GM19193 (cell line): ENCODE results near the gene ZNF548.

Experiments used
- POLR2A ChIP-seq: IDR thresholded peaks from 4 replicates; pipeline ENCODE4 v1.6.1; 2011; ENCODE audit not compliant: insufficient read depth, insufficient read length; ENCODE audit errors: extremely low read depth

Gene ZNF548

DNA sequence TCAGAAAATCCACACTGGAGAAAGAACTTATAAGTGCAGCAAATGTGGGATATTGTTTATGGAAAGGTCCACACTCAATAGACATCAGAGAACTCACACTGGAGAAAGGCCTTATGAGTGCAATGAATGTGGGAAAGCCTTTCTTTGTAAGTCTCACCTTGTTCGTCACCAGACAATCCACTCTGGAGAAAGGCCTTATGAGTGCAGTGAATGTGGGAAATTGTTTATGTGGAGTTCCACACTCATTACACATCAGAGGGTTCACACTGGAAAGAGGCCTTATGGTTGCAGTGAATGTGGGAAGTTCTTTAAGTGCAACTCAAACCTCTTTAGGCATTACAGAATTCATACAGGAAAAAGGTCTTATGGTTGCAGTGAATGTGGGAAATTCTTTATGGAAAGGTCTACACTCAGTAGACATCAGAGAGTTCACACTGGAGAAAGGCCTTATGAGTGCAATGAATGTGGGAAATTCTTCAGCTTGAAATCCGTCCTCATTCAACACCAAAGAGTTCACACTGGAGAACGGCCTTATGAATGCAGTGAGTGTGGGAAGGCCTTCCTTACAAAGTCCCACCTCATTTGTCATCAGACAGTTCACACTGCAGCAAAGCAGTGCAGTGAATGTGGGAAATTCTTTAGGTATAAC lies 12.0 kb upstream of the ZNF548 start:
- no peak for TF ChIP-seq POLR2A

DNA sequence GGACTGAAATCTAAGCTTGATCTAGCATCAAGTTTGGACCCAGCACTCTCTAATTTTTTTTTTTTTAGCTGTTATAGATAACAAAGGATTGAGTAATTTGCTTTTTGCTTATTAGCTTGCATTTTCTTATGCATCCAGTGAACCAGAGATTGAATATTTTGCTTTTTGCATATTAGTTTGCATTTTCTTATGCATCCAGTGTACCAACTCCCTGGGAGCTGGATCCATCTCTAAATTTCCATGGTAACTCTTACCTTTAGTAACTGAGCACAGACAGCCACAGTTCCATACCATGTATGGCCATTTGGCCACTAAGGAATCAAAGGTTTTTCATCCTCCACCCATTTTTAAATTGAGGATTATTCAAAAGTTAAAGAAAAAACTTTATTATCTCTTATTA lies 8.7 kb upstream of the ZNF548 start:
- TF ChIP-seq POLR2A = no peak

DNA sequence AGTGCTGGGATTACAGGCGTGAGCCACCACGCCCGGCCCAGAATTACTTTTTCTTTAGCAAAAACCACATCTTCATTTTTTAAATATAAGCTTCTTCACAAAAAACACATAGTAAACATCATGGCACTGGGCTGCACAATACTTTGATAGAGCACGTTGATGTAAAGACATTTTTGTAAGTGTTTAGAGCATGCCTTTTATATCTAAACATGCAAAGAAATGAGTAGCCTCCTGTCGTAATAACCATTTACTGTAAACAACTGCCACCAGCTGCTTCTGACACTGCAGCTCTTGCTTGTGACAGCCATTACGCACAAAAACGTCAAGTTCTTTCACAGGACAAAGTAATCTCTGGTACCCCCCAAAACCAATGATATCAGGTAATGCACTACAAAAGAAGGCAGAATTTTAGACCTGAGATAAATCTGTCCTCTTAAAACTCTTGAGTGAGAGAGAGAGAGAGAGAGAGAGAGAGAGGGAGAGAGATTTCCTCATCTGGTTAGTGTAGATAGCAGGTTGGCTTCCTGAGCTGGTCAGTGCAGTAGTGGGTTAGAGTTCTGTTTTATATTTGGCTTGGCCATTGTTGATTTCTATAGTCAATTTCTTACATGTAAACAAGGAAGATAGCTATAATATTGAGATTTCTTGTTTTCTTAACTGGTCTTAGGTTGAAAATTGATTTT lies 6.7 kb upstream of the ZNF548 start:
- TF ChIP-seq POLR2A = no peak

DNA sequence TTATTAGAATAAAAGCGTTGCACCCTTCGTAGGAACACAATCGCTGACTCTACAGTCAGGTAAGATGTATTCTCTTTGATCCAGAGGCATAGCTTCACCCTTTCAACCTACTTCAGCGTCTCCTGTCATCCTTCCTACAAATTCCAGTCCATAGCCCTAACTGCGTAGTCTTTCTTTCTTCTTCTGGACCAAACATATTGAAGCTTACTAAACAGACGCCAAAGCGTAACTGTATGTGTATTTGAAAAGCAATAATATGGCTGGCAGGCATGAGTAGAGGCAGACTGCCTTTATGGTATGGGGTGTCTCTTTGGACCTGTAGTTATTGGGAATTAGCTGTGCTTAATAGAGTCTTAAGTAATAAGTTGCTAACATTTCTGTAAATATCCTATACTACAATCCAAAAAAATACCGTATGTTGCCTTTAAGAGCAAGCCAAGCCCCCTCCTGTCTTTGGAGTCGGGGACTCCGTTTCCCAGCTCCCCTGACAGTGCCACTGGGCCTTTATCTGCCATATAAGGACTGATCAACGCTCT lies 392 bp upstream of the ZNF548 start:
- TF ChIP-seq POLR2A = no peak

DNA sequence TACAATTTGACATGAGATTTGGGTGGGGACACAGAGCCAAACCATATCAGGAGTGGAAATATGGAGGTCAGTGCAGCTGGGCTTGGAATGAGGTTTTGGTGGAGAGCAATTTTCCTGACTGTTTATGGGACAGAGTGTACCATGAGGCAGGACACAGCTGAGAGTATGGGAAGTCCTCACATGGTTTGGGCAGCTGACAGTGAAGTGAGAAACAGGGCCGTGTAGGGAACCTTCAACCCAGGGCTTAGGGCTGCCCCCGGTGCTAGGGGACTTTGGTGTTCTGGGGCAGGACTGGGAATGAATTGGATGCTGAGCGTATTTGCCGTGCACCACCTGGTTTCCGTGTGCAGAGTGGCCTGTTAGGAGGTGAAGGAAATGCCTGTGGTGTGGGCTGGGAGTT lies 6.1 kb downstream of the ZNF548 start:
- TF ChIP-seq POLR2A = no peak

DNA sequence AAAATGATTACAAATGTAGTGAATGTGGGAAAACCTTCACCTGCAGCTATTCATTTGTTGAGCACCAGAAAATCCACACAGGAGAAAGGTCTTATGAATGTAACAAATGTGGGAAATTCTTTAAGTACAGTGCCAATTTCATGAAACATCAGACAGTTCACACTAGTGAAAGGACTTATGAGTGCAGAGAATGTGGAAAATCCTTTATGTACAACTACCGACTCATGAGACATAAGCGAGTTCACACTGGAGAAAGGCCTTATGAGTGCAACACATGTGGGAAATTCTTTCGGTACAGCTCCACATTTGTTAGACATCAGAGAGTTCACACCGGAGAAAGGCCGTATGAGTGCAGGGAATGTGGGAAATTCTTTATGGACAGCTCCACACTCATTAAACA lies 9.2 kb downstream of the ZNF548 start:
- no peak for TF ChIP-seq POLR2A

DNA sequence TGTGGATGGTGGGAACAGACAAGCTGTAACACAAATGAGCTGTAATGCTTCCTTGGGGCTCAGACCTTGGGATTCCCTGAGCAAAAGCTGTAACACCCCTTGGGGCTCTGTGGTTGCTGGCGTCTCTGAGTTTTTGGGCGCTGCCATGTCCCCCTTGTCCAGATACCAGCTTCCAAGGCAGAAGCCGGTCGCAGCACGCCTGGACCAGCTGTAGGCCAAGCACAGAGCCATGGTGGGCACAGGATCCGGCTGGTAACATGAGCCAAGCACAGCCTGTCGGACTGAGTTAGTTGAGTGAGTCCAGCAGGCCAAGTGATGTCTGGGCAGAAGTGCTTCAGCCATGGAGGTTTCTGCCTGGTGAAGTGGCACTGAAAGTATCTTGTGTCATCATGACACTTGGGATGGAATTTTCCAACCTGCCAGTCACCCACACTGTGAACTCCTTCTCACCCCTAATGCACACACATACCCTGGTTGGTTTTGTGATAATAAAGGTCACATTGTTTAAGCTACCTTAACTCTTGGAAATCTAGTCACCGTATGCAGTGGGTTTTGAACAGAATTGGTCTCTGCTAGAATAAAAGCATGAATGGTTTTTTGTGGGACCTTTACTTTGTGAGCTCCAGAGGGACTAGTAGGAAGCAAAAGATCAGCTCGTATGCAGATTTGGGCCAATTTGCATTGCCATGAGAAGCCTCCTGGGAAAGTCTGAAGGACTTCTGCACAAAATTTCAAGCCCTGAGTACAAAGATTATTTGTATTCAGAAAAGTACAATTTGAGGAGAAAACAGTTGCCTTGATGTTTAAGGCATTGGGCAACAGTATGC lies 14.3 kb downstream of the ZNF548 start:
- no peak for TF ChIP-seq POLR2A

DNA sequence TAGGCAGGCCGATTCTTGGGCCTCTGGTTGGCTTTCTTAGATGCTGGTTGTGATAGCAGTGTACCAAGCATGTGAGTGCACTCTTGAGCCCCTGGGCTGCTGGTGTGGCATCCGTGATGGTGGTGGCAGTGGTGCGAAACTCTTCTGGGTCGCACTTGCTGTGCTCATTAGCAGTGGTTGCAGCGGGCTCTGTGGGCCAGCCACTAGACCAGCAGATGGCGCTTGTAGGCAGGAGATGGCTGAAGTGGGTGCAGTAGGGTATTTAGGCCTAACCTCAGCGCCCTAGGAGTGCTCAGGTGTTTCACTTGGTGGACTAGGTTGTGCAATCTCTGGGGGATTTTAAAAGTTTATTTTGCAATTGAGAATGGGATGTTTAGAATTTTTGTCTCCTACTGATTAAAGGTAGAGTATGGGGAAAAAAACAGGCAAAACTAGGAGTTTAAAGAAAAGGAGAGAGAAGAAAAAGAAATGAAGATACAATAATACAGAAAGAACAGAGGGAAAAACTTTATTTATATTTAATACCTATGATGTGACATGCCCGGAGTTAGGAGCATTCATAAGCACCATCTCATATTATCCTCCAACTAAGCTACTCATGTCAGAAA lies 17.0 kb downstream of the ZNF548 start:
- no peak for TF ChIP-seq POLR2A

DNA sequence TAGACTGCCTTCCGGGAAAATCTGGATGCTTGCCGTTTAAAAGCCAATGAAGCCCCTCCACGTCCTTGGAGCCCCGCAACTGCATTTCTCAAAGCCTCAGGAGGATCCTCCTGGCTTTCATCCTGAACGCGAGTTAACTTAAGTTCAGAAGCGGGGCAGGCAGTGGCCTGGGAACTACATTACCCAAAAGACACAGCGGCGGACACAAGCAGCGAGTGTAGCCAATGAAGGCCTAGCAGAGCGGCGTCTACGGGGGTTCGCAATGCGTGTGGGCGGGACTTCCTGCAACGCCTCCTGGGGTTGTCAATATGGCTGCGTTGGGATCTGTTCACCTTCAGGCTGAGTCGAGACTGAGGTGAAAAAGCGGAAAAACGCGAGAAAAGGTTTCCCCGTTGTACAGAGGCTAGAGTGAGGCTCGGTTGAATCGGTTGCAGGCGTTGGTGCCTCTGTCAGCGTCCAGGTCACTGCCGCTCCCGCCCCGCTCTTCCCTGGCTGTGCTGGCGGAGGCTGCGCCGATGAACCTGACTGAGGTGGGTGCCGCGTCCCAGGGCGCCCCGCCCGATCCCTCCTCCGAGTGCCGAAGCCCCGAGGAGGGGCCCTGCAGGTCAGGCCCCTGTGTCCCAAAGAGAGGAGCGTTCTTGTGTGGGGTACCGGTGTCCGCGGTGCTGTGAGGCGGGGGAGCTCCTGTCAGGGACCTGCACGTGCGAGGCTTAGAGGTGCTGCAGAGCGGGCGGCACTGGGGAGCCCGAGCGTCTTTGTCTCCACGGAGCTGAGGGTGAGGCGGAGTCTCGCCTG lies 21.4 kb downstream of the ZNF548 start, which contains the start of gene ZNF17:
Gene ZNF17, plus strand, starts transcription at position 285 of the 795 bp plus-strand sequence. CDS start 2,455 bp downstream, outside the sequence.
- TF ChIP-seq POLR2A = peak; percentile 62

DNA sequence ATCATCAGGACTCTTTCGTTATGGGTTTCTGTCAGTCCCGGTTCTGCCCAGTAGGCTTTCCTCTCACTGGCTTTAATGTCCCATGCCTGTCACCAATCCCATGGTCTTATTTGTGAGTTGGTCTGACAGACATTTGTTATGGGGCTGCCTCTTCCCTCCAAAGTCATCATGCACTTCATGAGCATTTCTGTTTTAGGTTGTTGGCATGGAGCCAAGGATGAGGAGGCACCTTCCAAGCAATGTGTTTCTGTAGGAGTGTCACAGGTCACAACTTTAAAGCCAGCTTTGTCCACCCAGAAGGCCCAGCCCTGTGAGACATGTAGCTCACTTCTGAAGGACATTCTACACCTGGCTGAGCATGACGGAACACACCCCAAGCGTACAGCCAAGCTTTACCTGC lies 29.8 kb downstream of the ZNF548 start:
- no peak for TF ChIP-seq POLR2A

DNA sequence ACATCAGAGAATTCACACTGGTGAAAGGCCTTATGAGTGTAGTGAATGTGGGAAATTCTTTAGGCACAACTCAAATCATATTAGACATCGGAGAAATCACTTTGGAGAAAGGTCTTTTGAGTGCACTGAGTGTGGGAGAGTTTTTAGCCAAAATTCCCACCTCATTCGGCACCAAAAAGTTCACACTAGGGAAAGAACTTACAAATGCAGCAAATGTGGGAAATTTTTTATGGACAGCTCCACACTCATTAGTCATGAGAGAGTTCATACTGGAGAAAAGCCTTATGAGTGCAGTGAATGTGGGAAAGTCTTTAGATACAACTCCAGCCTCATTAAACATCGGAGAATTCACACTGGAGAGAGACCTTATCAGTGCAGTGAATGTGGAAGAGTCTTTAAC lies 31.4 kb downstream of the ZNF548 start:
- no peak for TF ChIP-seq POLR2A

DNA sequence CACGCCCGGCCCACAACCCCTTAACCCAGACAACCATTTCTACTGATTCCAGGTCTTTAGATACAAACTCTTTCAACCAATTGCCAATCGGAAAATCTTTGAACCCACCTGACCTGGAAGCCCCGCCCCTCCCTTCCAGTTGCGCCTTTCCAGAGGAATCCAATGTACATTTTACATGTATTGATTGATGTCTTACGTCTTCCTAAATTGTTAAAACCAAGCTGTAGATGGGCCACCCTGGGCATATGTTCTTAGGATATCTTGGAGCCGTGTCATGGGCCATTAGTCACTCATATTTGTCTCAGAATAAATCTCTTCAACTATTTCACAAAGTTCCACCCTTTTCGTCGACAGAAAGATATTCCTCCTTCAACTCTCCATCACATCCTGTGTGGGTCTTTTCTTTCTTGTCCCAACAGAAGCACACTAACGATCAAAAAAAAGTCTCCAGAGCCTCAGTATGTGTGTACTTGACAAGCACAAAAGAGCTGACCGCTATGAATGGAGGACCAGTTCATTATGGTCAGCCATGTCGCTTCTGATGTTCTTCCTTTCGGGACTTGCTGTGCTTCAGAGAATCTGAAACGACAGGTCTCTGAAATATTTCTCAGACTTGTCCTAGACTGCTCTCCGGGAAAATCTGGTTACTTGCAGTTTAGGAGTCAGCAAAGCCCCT lies 44.9 kb downstream of the ZNF548 start:
- no peak for TF ChIP-seq POLR2A

DNA sequence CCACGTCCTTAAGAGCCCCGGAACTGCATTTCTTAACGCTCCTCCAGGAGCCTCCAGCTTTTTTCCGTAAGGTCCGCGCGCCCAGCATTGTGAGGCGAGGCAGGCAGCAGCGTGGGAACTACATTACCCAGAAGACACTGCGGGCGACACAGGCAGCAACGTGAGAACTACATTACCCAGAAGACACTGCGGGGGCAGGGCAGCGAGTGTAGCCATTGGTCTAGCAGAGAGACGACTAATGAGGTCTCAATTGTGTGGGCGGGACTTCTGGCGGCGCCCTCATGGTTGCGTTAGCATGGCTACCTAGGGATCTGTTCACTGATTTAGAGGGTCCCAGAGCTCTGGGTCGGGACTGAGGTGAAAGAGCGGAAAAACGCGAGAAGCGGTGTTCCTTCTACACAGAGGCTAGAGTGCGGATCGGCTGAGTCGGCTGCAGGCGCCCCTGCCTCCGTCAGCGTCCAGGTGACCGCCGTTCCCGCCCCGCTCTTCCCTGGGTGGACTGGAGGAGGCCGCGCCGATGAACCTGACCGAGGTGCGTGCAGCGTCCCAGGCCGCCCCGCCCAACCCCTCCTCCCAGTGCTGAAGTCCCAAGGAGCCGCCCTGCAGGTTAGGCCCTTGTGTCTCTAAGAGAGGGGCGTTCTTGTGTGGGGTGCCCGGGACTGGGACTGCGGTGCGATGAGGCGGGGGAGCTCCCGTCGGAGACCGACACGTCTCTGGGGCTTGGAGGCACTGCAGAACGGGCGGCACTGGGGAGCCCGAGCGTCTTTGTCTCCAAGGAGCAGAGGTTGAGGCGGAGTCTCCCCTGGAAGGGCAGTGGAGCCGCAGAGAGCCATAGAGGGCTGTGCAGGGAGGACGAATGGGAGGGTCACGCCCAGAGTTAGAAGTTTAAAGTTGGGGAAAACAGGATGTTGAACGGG lies 45.7 kb downstream of the ZNF548 start, which contains the start of gene ZNF749:
Gene ZNF749, plus strand, starts transcription at position 264 of the 917 bp plus-strand sequence. Its CDS starts 254 bp downstream, at position 518.
- TF ChIP-seq POLR2A = peak; percentile 53
